GM21515 (cell line): ENCODE data around the gene KRTAP4-3.
"Not testable (repeated sequence)": the region's sequence is repeated elsewhere in the genome, so short reads cannot be mapped to it uniquely, and the experiment has no call there.

Experiments used
- ATAC-seq: cut with Tn5 transposase; IDR thresholded peaks from one replicate; pipeline ENCODE4 v1.9.1; 2021; ENCODE audit not compliant: unreplicated experiment

Gene KRTAP4-3

GRCh38 chr17:41119696-41120690, 48.0 kb downstream of the KRTAP4-3 start:
- ATAC-seq: not testable (repeated sequence)

DNA sequence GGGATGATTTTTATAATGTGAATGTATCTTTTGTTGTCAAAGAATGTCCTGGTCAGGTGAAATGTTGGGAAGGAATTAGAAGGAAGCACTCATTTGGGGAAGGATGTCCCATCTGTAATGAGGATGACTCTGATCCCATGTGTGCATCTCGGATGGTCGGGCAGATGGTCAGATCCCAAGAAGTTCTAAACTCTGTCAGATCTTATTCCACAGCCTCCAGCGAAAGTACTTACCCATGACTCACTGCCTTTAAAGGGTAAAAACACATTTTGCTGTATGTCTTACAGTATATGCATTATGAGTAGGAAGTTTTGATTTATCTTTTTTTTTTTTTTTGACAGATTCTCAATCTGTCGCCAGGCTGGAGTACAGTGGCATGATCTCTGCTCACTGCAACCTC, 49.3 kb downstream of the KRTAP4-3 start:
- ATAC-seq: no peak

DNA sequence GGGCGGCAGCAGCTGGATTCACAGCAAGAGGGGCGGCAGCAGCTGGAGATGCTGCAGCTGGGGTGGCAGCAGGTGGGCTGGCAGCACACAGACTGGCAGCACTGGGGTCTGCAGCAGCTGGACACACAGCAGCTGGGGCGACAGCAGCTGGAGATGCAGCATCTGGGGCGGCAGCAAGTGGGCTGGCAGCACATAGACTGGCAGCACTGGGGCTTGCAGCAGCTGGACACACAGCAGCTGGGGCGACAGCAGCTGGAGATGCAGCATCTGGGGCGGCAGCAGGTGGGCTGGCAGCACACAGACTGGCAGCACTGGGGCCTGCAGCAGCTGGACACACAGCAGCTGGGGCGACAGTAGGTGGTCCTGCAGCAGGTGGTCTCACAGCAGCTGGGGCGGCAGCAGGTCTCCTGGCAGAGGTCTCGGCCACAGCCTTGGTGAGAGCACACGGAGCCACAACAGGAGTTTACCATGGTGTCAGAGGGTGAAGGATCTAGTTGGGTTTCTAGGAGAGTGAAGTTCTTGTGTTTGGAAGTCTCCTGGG, 50.1 kb downstream of the KRTAP4-3 start, which contains the start of gene KRTAP4-11:
TSS of gene KRTAP4-11 (minus strand) at position 528 of the 541 bp plus-strand sequence. CDS start at position 470, 58 bp downstream.
- not testable (repeated sequence) for ATAC-seq
